Heart left ventricle (tissue), 16 donors: ENCODE measurements around the gene TMEM273. TPM values are rescaled to one million over a fixed set of nuclear protein-coding genes. Genes with fewer than 3 reads are reported as not detected.

Experiments
- ATAC-seq, 4 donors: fragments of 200-7000 bp; cut with Tn5 transposase; one replicate each; pipeline ENCODE4 v1.9.1; 2020 to 2022; ENCODE audit warnings: moderate library complexity in 4 of 4, mild to moderate bottlenecking in 3 of 4, moderate number of reproducible peaks in 1 of 4
- DNase-seq, 5 donors: peaks; one replicate each; pipeline ENCODE4 v3.0.0-alpha.2; 2020
- H3K27ac ChIP-seq, 12 donors: fragments of 200-600 bp; sonication (generic) in 4 of 12; one replicate each; pipeline versions ENCODE4 v1.5.0 to v1.8.0; 2016 to 2022; ENCODE audit warnings: mild to moderate bottlenecking in 2 of 12
- H3K27me3 ChIP-seq, 9 donors: fragments of 200-600 bp; sonication (generic) in 2 of 9; one replicate each; pipeline versions ENCODE4 v1.5.1 to v1.8.0; 2016 to 2022; ENCODE audit warnings: mild to moderate bottlenecking in 3 of 9
- H3K36me3 ChIP-seq, 9 donors: fragments of 200-600 bp; sonication (generic) in 2 of 9; one replicate each; pipeline versions ENCODE4 v1.5.0 to v1.8.0; 2018 to 2022; ENCODE audit warnings: mild to moderate bottlenecking in 2 of 9
- H3K4me1 ChIP-seq, 12 donors: fragments of 200-600 bp; sonication (generic) in 4 of 12; one replicate each; pipeline versions ENCODE4 v1.5.0 to v1.8.0; 2016 to 2022; ENCODE audit warnings: mild to moderate bottlenecking in 3 of 12
- H3K4me3 ChIP-seq, 12 donors: fragments of 200-600 bp; sonication (generic) in 4 of 12; one replicate each; pipeline versions ENCODE4 v1.5.0 to v1.8.0; 2017 to 2022; ENCODE audit warnings: mild to moderate bottlenecking in 9 of 12, moderate library complexity in 4 of 12
- H3K9me3 ChIP-seq, 12 donors: fragments of 200-600 bp; sonication (generic) in 4 of 12; one replicate each; pipeline versions ENCODE4 v1.5.0 to v1.8.0; 2016 to 2022; ENCODE audit warnings: mild to moderate bottlenecking in 1 of 12
- CTCF ChIP-seq, 12 donors: fragments of 200-600 bp; sonication (generic) in 4 of 12; IDR thresholded peaks; one replicate each; pipeline versions ENCODE4 v1.5.0 to v1.8.0; 2018 to 2022; ENCODE audit warnings: antibody characterized with exemption in 12 of 12, mild to moderate bottlenecking in 5 of 12
- POLR2A ChIP-seq, 2 donors: fragments of 450-650 bp; IDR thresholded peaks; one replicate each; pipeline ENCODE4 v1.6.1; 2017; ENCODE audit warnings: antibody characterized with exemption in 2 of 2, mild to moderate bottlenecking in 2 of 2, moderate library complexity in 2 of 2
- whole genome bisulfite sequencing, 4 donors: extraction: QIAGEN DNeasy Blood & Tissue Kit in 2 of 4; methylation state at CpG; one replicate each; pipeline versions ENCODE4 v1.1.5 to v1.1.7; 2013 to 2018; 5-methylcytosine and 5-hydroxymethylcytosine counted together
- intact Hi-C, 10 donors: fragments of 100-400 bp; cut with DNase I; formaldehyde crosslinking; loops; one replicate each; pipeline versions ENCODE4 v1.11.1 to v1.14.2; 2022
- polyA plus RNA-seq, 2 donors: library from polyadenylated mRNA; stranded (reverse); fragments of 200-250 nt; gene quantifications; one replicate each; pipeline ENCODE4 v1.2.3, GENCODE V29; 2013
- total RNA-seq, 9 donors: library from RNA; depleted of rRNA in 2 of 9; stranded (reverse); fragments of >200 nt in 2 of 9; fragmentation: NEBNext Ultra II Directional in 3 of 9; extraction: Animal tissue kit (Norgen Biotek cat#: 25700) in 3 of 9; gene quantifications; one replicate each; pipeline versions ENCODE4 v1.1.0 to v1.2.4, GENCODE V29; 2016 to 2023
- donor health status: ischemic (EF 13 %, LVEDD 7.1; RV severe dilation, severe dysfunction).
- donor health status: healthy with polysubstance abuse.
- donor health status: DM: no; HTN: yes; CAD: no.
- donor health status: DM: no; HTN: no; CAD: no.
- donor health status: ischemic (EF 25% LVEDD 6.9; RV normal size, moderate dysfunction).
- donor health status: ischemic (EF 25% LVEDD 5.7; RV mildly dilated, moderate dysfunction).
- donor health status: healthy.
- donor health status: DM: yes; HTN: yes; CAD: no.
- donor health status: ischemic (EF 35%, LVEDD 5.7; RV mildly dilated, moderate dysfunction).
- donor health status: nonischemic (EF 11% LVEDD 7.7; RV severe dilation, severe dysfunction).
- donor health status: DM: yes; HTN: yes; CAD: no.
- donor health status: PGD.
- donor health status: ischemic (EF 29% LVEDD 5.4; RV normal size, mild dysfunction).
- donor health status: nonischemic (EF 23%, LVEDD 6.1; RV moderate dilation, normal function).

Gene TMEM273
- total and polyA plus RNA-seq, 11 donors: 7.9 to 38.7 (median 16.9) TPM

GRCh38 chr10:49118430-49119074 lies 69.6 kb downstream of the TMEM273 start:
- 47 to 63% (median 56%) methylated on average over 6 of the region's 6 CpGs for WGBS, 4 donors
- Histone ChIP-seq H3K9me3 (no peaks in the 10 kb centered on the region), H3K4me3 (no peak overlapping the region), H3K36me3 (no peaks in the 10 kb centered on the region), H3K27me3 (peaks cover 0 to 6% (median 0%) of the 10 kb centered on the region in 9 donors), H3K4me1 (peaks cover 0 to 30% (median 4%) of the 10 kb centered on the region in 12 donors), H3K27ac (no peak overlapping the region)
- no peak for TF ChIP-seq POLR2A (IDR thresholded peaks at IDR 0.05)
- no peak for TF ChIP-seq CTCF (IDR thresholded peaks at IDR 0.05)
- DNase-seq (no peak), ATAC-seq (no peak)
- intact Hi-C loops: loop anchor here in 5 of 10 donors (5.0 to 10.0 kb wide), 6 partner anchors 36 to 136 kb away; no protein-coding TSS in a partner anchor

GRCh38 chr10:49117376-49118070 lies 70.7 kb downstream of the TMEM273 start:
- no peak for DNase-seq
- Histone ChIP-seq H3K27ac (no peak overlapping the region), H3K4me3 (no peak overlapping the region), H3K9me3 (no peaks in the 10 kb centered on the region), H3K4me1 (peaks cover 0 to 39% (median 7%) of the 10 kb centered on the region in 12 donors), H3K27me3 (peaks cover 0 to 6% (median 0%) of the 10 kb centered on the region in 9 donors), H3K36me3 (no peaks in the 10 kb centered on the region)
- WGBS, 4 donors: 79 to 85% (median 82%) methylated on average over 4 of the region's 4 CpGs
- no peak for TF ChIP-seq CTCF (IDR thresholded peaks at IDR 0.05)
- TF ChIP-seq POLR2A (IDR thresholded peaks at IDR 0.05): no peak
- no peak for ATAC-seq
- intact Hi-C loops: loop anchor here in 5 of 10 donors (5.0 to 10.0 kb wide), 6 partner anchors 35 to 135 kb away; no protein-coding TSS in a partner anchor

- ATAC-seq: no peak
- Histone ChIP-seq H3K27ac (peak overlapping the region in 1 of 12 donors; percentile 0), H3K36me3 (no peaks in the 10 kb centered on the region), H3K4me1 (peaks cover 0 to 47% (median 13%) of the 10 kb centered on the region in 12 donors), H3K27me3 (peaks cover 0 to 6% (median 0%) of the 10 kb centered on the region in 9 donors), H3K4me3 (no peak overlapping the region), H3K9me3 (no peaks in the 10 kb centered on the region)
- intact Hi-C loops: loop anchor here in 5 of 10 donors (5.0 to 10.0 kb wide), 6 partner anchors 34 to 134 kb away; no protein-coding TSS in a partner anchor
- 71 to 91% (median 88%) methylated on average over 4 to 5 of the region's 5 CpGs for WGBS, 4 donors
- TF ChIP-seq POLR2A (IDR thresholded peaks at IDR 0.05): no peak
- TF ChIP-seq CTCF (IDR thresholded peaks at IDR 0.05): no peak
- peak in 1 of 5 donors; percentile 16 for DNase-seq
Observed at GRCh38 chr10:49116509-49117375, 71.4 kb downstream of the TMEM273 start.
